ENCODE results near the gene NCK2. TPM values are rescaled to one million over a fixed set of nuclear protein-coding genes. Genes with fewer than 3 reads are reported as not detected.

The NCK2 gene
- total RNA-seq, 1 experiment from 2014 or later = 26.7 TPM

DNA sequence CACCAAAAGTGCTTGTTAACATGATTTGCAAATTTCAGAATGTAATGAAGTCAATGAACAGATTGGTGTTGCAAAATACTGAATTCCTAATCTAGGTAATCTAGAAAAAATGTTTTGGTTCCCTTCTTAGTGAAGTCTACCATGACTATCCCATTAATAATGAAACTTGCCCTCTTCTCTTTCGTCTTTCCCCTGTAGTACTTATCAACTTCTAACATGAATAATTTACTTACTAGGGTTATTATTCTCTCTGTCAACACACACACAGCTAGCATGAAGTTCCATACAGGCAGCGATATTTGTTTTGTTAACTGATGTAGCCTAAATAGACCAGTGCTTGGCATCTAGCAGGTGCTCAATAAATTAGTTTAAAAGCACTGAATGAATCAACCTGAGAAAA, 160.2 kb downstream of the NCK2 start:
- Histone ChIP-seq H3K36me3 (ENCODE audit: control insufficient read depth in 1 of 2, insufficient read depth in 2 of 2, low read length in 2 of 2) (no peaks in the 10 kb centered on the region), H3K9me2 (ENCODE audit: insufficient read depth) (no peaks in the 10 kb centered on the region), H4K20me1 (ENCODE audit: insufficient read depth) (no peaks in the 10 kb centered on the region), H3K4me2 (ENCODE audit: low read length) (no peak overlapping the region), H3K27me3 (ENCODE audit: insufficient read depth, low read length) (no peaks in the 10 kb centered on the region), H2AFZ (ENCODE audit: low read depth, low read length, poor library complexity, severe bottlenecking) (no peak overlapping the region), H3K9me3 (ENCODE audit: control insufficient read depth in 1 of 2, insufficient read depth in 1 of 2, low read depth in 1 of 2, low read length in 2 of 2) (no peaks in the 10 kb centered on the region), H3K79me2 (ENCODE audit: insufficient read depth, low read length) (no peaks in the 10 kb centered on the region), H3K4me3 (replicated peaks in 1 of 2; ENCODE audit: low read depth in 1 of 2, low read length in 2 of 2) (no peak overlapping the region), H3K9ac (ENCODE audit: low read length) (no peak overlapping the region), H3K4me1 (ENCODE audit: control insufficient read depth in 1 of 2, insufficient read depth in 2 of 2, low read length in 2 of 2) (no peaks in the 10 kb centered on the region), H3K27ac (ENCODE audit: low read depth, low read length) (no peak overlapping the region)
- ATAC-seq (no peak), DNase-seq (ENCODE audit: low read depth, low spot score) (no peak)
- intact Hi-C loops (cut with micrococcal nuclease) = loop anchor here (5.0 kb wide), 1 partner anchor 377 kb away; no protein-coding TSS in a partner anchor
- CTCF ChIA-PET = no interaction called here
- no TSS peak for BruUV-seq (replicated peaks)
- TF ChIP-seq POLR2AphosphoS5 (IDR thresholded peaks at IDR 0.05; ENCODE audit: low read depth, low read length) = no peak
- TF ChIP-seq SIN3A (IDR thresholded peaks at IDR 0.05; ENCODE audit: low read depth) = no peak
- TF ChIP-seq YY1 (IDR thresholded peaks at IDR 0.05; ENCODE audit: extremely low read depth, insufficient replicate concordance, low read depth, low read length) = no peak
- TF ChIP-seq, protein P1, sequence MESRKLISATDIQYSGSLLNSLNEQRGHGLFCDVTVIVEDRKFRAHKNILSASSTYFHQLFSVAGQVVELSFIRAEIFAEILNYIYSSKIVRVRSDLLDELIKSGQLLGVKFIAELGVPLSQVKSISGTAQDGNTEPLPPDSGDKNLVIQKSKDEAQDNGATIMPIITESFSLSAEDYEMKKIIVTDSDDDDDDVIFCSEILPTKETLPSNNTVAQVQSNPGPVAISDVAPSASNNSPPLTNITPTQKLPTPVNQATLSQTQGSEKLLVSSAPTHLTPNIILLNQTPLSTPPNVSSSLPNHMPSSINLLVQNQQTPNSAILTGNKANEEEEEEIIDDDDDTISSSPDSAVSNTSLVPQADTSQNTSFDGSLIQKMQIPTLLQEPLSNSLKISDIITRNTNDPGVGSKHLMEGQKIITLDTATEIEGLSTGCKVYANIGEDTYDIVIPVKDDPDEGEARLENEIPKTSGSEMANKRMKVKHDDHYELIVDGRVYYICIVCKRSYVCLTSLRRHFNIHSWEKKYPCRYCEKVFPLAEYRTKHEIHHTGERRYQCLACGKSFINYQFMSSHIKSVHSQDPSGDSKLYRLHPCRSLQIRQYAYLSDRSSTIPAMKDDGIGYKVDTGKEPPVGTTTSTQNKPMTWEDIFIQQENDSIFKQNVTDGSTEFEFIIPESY (IDR thresholded peaks at IDR 0.05; ENCODE audit: extremely low read depth, insufficient replicate concordance, low read length) = no peak
- no peak for TF ChIP-seq MAX (IDR thresholded peaks at IDR 0.05)
- TF ChIP-seq RAD21 (IDR thresholded peaks at IDR 0.05; ENCODE audit: low read depth) = no peak
- no peak for TF ChIP-seq CBX3 (IDR thresholded peaks at IDR 0.05; ENCODE audit: low read depth)
- no peak for TF ChIP-seq ZNF274 (IDR thresholded peaks at IDR 0.05; ENCODE audit: low read depth, low read length)
- TF ChIP-seq, protein P2, sequence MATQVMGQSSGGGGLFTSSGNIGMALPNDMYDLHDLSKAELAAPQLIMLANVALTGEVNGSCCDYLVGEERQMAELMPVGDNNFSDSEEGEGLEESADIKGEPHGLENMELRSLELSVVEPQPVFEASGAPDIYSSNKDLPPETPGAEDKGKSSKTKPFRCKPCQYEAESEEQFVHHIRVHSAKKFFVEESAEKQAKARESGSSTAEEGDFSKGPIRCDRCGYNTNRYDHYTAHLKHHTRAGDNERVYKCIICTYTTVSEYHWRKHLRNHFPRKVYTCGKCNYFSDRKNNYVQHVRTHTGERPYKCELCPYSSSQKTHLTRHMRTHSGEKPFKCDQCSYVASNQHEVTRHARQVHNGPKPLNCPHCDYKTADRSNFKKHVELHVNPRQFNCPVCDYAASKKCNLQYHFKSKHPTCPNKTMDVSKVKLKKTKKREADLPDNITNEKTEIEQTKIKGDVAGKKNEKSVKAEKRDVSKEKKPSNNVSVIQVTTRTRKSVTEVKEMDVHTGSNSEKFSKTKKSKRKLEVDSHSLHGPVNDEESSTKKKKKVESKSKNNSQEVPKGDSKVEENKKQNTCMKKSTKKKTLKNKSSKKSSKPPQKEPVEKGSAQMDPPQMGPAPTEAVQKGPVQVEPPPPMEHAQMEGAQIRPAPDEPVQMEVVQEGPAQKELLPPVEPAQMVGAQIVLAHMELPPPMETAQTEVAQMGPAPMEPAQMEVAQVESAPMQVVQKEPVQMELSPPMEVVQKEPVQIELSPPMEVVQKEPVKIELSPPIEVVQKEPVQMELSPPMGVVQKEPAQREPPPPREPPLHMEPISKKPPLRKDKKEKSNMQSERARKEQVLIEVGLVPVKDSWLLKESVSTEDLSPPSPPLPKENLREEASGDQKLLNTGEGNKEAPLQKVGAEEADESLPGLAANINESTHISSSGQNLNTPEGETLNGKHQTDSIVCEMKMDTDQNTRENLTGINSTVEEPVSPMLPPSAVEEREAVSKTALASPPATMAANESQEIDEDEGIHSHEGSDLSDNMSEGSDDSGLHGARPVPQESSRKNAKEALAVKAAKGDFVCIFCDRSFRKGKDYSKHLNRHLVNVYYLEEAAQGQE (IDR thresholded peaks at IDR 0.05; ENCODE audit: low read depth) = no peak
- no peak for TF ChIP-seq EZH2 (IDR thresholded peaks at IDR 0.05)
- TF ChIP-seq CTCF (IDR thresholded peaks at IDR 0.05 in 2 of 3, conservative IDR thresholded peaks at IDR 0.05 in 1 of 3; ENCODE audit: borderline replicate concordance in 1 of 3, insufficient read depth in 1 of 3, low read depth in 2 of 3, low read length in 2 of 3) = no peak
- TF ChIP-seq FOSL1 (IDR thresholded peaks at IDR 0.05; ENCODE audit: low read depth) = no peak
- TF ChIP-seq TCF7L2 (IDR thresholded peaks at IDR 0.05; ENCODE audit: borderline replicate concordance, extremely low read depth, insufficient read depth, insufficient read length) = no peak
- TF ChIP-seq ZFX (IDR thresholded peaks at IDR 0.05) = no peak
- TF ChIP-seq SP1 (IDR thresholded peaks at IDR 0.05; ENCODE audit: low read depth) = no peak
- TF ChIP-seq JUND (IDR thresholded peaks at IDR 0.05) = no peak
- TF ChIP-seq ATF3 (IDR thresholded peaks at IDR 0.05) = no peak
- no peak for TF ChIP-seq SRF (IDR thresholded peaks at IDR 0.05; ENCODE audit: low read depth)
- TF ChIP-seq ELF1 (IDR thresholded peaks at IDR 0.05; ENCODE audit: borderline replicate concordance, low read depth) = no peak
- TF ChIP-seq EZH2phosphoT487 (IDR thresholded peaks at IDR 0.05; ENCODE audit: borderline replicate concordance) = no peak
- POLR2A ChIA-PET = no interaction called here
- RAD21 ChIA-PET (ENCODE audit: low non-redundant PET in 1 of 2, low total read pairs in 2 of 2, uncharacterized antibody in 2 of 2, unreplicated experiment in 2 of 2) = no interaction called here
